Rectal smooth muscle tissue (tissue), 1 donor: ENCODE data around the gene ZBTB20.

Experiments
- H3K27ac ChIP-seq: one replicate; pipeline ENCODE4 v1.7.0; 2013; ENCODE audit warnings: low read depth, low read length, inconsistent platforms
- H3K27me3 ChIP-seq: one replicate; pipeline ENCODE4 v1.7.0; 2013; ENCODE audit warnings: low read length; ENCODE audit not compliant: control insufficient read depth, insufficient read depth
- H3K36me3 ChIP-seq: one replicate; pipeline ENCODE4 v1.7.0; 2013; ENCODE audit warnings: low read length; ENCODE audit not compliant: control insufficient read depth, insufficient read depth
- H3K4me1 ChIP-seq: one replicate; pipeline ENCODE4 v1.7.0; 2013; ENCODE audit warnings: low read length; ENCODE audit not compliant: control insufficient read depth, insufficient read depth
- H3K4me3 ChIP-seq: one replicate; pipeline ENCODE4 v1.7.0; 2013; ENCODE audit warnings: low read length
- H3K9ac ChIP-seq: one replicate; pipeline ENCODE4 v1.7.0; 2013; ENCODE audit warnings: low read length

Gene ZBTB20

GRCh38 chr3:115162759-115163158 lies 15.7 kb upstream of the ZBTB20 start:
- Histone ChIP-seq H3K4me1 (no peaks in the 10 kb centered on the region), H3K27ac (no peak overlapping the region), H3K27me3 (no peaks in the 10 kb centered on the region), H3K4me3 (no peak overlapping the region), H3K9ac (no peak overlapping the region), H3K36me3 (no peaks in the 10 kb centered on the region)

DNA sequence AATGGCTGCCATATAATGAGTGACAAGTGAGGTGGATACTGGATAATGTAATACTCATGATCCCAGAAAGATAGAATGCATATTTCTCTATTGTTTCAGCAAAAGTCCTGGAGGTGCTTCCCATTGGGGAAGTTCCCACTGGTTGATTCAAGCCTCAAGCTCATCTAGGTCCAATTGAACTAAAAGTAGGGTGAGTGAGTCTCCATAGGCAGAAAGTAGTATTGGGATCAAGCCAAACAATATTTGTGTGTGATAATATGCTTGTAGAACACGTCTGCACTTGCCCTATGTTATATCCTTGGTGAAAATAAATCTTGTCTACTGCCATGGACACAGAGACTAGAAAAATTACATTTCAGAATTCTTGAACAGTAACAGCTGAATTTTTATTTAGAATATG lies 14.8 kb upstream of the ZBTB20 start:
- H3K4me3 ChIP-seq: no peak overlapping the region
- no peak overlapping the region for H3K27ac ChIP-seq
- no peak overlapping the region for H3K9ac ChIP-seq
- H3K4me1 ChIP-seq: no peaks in the 10 kb centered on the region
- no peaks in the 10 kb centered on the region for H3K27me3 ChIP-seq
- H3K36me3 ChIP-seq: no peaks in the 10 kb centered on the region

DNA sequence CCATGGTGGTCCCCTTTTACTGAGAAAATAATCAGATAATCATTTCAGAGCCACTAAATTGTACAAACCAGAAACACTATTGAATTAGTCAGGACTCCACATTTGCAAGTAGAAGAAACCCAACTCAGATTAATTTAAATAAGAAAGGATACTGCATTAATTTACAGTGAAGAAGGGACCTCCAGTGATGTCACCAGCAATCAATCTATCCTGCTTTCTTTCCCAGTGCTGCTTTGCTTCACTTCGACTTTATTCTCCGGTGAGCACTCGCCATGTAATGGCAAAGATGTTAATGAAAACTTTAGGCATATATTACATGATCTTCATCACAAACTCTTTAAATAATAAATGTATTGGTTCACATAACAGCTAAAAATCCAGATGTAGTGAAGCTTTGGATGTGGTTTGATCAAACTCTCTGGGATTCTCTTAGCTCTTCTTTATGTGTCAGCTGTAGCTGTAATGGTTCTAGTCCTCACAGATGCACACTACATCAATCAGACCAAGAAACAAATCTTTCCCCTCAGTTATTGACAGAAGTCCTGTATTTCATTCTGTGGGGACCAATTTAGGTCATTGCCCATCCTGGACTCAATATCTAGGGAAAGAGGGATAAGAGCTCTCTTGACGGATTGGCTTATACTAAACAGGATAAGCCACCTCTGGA lies 14.2 kb upstream of the ZBTB20 start:
- no peaks in the 10 kb centered on the region for H3K36me3 ChIP-seq
- H3K9ac ChIP-seq: no peak overlapping the region
- no peak overlapping the region for H3K27ac ChIP-seq
- H3K27me3 ChIP-seq: no peaks in the 10 kb centered on the region
- no peaks in the 10 kb centered on the region for H3K4me1 ChIP-seq
- H3K4me3 ChIP-seq: no peak overlapping the region

GRCh38 chr3:115160295-115160694 lies 13.2 kb upstream of the ZBTB20 start:
- H3K27me3 ChIP-seq: no peaks in the 10 kb centered on the region
- no peak overlapping the region for H3K4me3 ChIP-seq
- no peak overlapping the region for H3K27ac ChIP-seq
- no peaks in the 10 kb centered on the region for H3K4me1 ChIP-seq
- no peaks in the 10 kb centered on the region for H3K36me3 ChIP-seq
- H3K9ac ChIP-seq: no peak overlapping the region

- Histone ChIP-seq H3K9ac (no peak overlapping the region), H3K4me3 (no peak overlapping the region), H3K27ac (no peak overlapping the region), H3K4me1 (no peaks in the 10 kb centered on the region), H3K27me3 (no peaks in the 10 kb centered on the region), H3K36me3 (no peaks in the 10 kb centered on the region)
Measured at GRCh38 chr3:115156046-115156654, 9.1 kb upstream of the ZBTB20 start.

- no peaks in the 10 kb centered on the region for H3K27me3 ChIP-seq
- no peaks in the 10 kb centered on the region for H3K36me3 ChIP-seq
- H3K4me1 ChIP-seq: no peaks in the 10 kb centered on the region
- H3K9ac ChIP-seq: no peak overlapping the region
- H3K27ac ChIP-seq: no peak overlapping the region
- no peak overlapping the region for H3K4me3 ChIP-seq
Measured at GRCh38 chr3:115154611-115155010, 7.5 kb upstream of the ZBTB20 start.

- H3K9ac ChIP-seq: no peak overlapping the region
- no peaks in the 10 kb centered on the region for H3K27me3 ChIP-seq
- H3K36me3 ChIP-seq: no peaks in the 10 kb centered on the region
- H3K27ac ChIP-seq: no peak overlapping the region
- H3K4me1 ChIP-seq: peaks cover 6% of the 10 kb centered on the region
- H3K4me3 ChIP-seq: no peak overlapping the region
Measured at GRCh38 chr3:115151921-115152320, 4.8 kb upstream of the ZBTB20 start.

DNA sequence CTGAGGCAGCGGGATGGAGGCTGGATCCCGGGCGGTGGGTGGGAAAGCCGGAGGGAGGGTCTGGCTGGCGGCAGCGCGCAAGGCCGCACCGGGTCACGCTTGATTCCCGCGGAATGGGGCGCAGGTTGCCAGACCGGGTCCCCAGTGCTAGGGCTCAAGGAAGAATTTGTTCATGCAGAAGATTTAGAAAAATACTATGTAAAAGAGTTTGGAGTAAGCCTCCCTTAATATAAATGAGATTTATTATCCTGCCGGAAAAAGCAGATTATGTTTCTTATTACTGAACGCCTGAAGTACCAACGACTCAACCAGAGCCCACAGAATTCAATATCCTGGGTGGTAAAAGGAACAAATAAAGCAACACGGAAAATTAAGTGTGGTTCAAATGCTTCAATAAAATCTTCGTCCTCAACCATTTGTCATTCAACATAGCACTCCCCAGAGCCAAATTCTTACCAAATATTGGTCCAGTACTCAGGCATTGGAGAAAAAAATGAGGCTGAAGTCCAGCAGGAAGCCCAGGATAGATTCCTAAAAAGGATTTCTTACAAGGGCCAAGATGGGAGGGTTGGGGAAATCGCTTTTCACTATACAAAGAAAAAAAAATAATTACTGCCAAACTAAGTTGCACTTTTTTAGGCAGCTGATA lies 1.2 kb upstream of the ZBTB20 start:
- Histone ChIP-seq H3K9ac (peak overlapping the region; percentile 92), H3K4me3 (peak overlapping the region; percentile 92), H3K36me3 (no peaks in the 10 kb centered on the region), H3K27me3 (no peaks in the 10 kb centered on the region), H3K27ac (peak overlapping the region; percentile 98), H3K4me1 (peaks cover 9% of the 10 kb centered on the region)

DNA sequence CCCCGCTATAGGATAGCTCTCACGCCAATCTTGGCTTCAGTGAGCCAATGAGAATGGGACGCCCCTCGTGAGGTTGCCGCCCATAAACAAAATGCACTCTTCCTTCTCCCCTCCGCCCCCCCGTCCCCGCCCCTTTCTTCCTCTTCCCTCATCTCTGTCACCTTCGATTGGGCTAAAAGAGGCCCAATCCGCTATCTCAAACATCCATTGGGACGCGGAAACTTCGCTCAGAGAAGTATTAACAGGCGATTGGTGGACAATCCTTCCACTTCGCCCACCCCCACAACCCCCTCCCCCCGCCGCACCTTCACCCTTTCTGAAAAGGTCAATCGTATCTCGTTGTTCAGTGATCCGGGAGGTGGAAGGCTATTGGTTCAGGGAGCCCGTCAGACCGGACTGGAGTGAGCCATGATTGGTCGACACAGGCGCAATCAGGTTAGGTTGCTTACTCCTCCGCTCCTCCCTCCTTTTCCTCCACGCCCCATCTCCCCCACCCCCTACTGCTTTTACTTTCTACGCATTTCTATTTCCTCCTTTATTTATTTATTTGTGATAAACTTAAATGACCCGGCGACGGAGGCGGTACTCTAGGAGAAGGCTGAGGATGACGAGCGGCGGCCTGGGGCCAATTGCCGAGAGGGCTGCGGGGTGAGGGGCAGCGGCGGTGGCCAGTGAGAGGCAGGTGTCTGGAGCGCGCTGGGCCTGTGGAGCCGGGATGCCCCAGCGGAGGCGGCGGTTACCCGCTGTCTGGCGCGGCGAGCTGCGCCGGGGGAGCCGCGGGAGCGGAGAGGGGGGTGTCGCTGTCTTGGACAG lies 447 bp upstream of the ZBTB20 start:
- Histone ChIP-seq H3K4me1 (peaks cover 9% of the 10 kb centered on the region), H3K27me3 (no peaks in the 10 kb centered on the region), H3K9ac (peak overlapping the region; percentile 92), H3K27ac (peak overlapping the region; percentile 98), H3K36me3 (no peaks in the 10 kb centered on the region), H3K4me3 (peak overlapping the region; percentile 92)

GRCh38 chr3:115146032-115146417 lies 1.1 kb downstream of the ZBTB20 start:
- Histone ChIP-seq H3K4me1 (peaks cover 10% of the 10 kb centered on the region), H3K27ac (peak overlapping the region; percentile 94), H3K36me3 (no peaks in the 10 kb centered on the region), H3K4me3 (peak overlapping the region; percentile 67), H3K9ac (peak overlapping the region; percentile 59), H3K27me3 (no peaks in the 10 kb centered on the region)

DNA sequence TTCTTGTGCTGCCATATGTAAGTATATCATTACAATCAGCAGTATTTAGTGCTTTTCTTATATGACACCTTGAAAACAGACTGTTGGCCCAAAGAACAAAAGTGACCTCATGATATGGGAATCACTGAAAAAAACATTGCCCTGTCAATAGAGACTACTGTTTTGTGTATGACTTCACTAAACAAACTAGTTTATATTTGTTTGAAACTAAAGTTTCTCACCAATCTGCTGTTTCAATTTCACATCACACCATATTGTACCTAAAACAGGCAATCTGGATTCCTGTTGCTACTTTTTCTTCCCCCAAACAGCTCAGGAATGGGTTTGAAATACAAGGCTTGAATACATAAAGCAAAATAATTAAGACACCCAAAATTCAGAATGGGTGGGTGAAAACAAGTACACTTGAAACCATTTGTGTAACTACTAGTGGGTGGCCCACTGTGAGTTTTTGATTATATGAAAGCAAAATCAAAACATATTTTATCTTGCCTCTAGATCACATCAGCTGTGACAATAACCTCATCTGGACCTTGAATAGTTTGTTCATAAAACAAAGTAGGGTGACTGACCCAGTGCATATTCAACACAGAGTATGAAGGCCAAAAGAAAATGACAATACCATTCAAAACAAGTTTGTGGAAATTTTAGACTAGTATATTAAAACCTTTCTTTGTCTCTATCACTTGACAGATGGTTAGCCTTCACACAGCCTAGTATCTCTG lies 5.9 kb downstream of the ZBTB20 start:
- Histone ChIP-seq H3K4me3 (no peak overlapping the region), H3K9ac (no peak overlapping the region), H3K27me3 (no peaks in the 10 kb centered on the region), H3K4me1 (peaks cover 5% of the 10 kb centered on the region), H3K27ac (no peak overlapping the region), H3K36me3 (no peaks in the 10 kb centered on the region)

- H3K4me1 ChIP-seq: peaks cover 2% of the 10 kb centered on the region
- no peak overlapping the region for H3K4me3 ChIP-seq
- no peaks in the 10 kb centered on the region for H3K27me3 ChIP-seq
- H3K27ac ChIP-seq: no peak overlapping the region
- H3K9ac ChIP-seq: no peak overlapping the region
- H3K36me3 ChIP-seq: no peaks in the 10 kb centered on the region
Measured at GRCh38 chr3:115139072-115139471, 8.0 kb downstream of the ZBTB20 start.
